HEK293T (cell line): ENCODE measurements around the gene GHRL.

Experiments used
- CTCF ChIA-PET: fragments of 350-600 bp; formaldehyde crosslinking; extraction: SDS; loops from one replicate; lab custom pipeline; 2021; ENCODE audit warnings: antibody characterized with exemption, inconsistent platforms; lab: Yijun Ruan, JAX
- POLR2A ChIA-PET: fragments of 350-600 bp; formaldehyde crosslinking; extraction: SDS; loops from one replicate; lab custom pipeline; 2020; ENCODE audit warnings: antibody characterized with exemption, inconsistent platforms; lab: Yijun Ruan, JAX
- DNase-seq: peaks from one replicate; pipeline ENCODE4 v3.0.0; 2012; ENCODE audit warnings: mixed read lengths; ENCODE audit errors: extremely low spot score
- ARNT ChIP-seq: fragments of 450-650 bp; IDR thresholded peaks from 2 replicates; pipeline ENCODE4 v1.6.1; 2017; ENCODE audit warnings: mild to moderate bottlenecking
- BHLHE40 ChIP-seq: fragments of 450-650 bp; IDR thresholded peaks from 2 replicates; pipeline ENCODE4 v1.6.1; 2016; ENCODE audit warnings: mild to moderate bottlenecking, moderate library complexity, borderline replicate concordance
- CTBP1 ChIP-seq: fragments of 450-650 bp; IDR thresholded peaks from 2 replicates; pipeline ENCODE4 v1.6.1; 2016; ENCODE audit warnings: borderline replicate concordance
- ELF4 ChIP-seq: fragments of 450-650 bp; IDR thresholded peaks from 2 replicates; pipeline ENCODE4 v1.6.1; 2017; ENCODE audit warnings: antibody characterized with exemption
- FOXA1 ChIP-seq: fragments of 450-650 bp; IDR thresholded peaks from 2 replicates; pipeline ENCODE4 v1.6.1; 2016; ENCODE audit warnings: mild to moderate bottlenecking
- FOXK2 ChIP-seq: fragments of 450-650 bp; IDR thresholded peaks from 2 replicates; pipeline ENCODE4 v1.6.1; 2016; ENCODE audit warnings: mild to moderate bottlenecking
- FOXM1 ChIP-seq: fragments of 450-650 bp; IDR thresholded peaks from 2 replicates; pipeline ENCODE4 v1.6.1; 2017; ENCODE audit warnings: mild to moderate bottlenecking, borderline replicate concordance
- HDGF ChIP-seq: fragments of 450-650 bp; IDR thresholded peaks from 2 replicates; pipeline ENCODE4 v1.6.1; 2017; ENCODE audit warnings: antibody characterized with exemption, borderline replicate concordance
- L3MBTL2 ChIP-seq: fragments of 450-650 bp; conservative IDR thresholded peaks from 2 replicates; pipeline ENCODE4 v1.6.1; 2016; ENCODE audit warnings: mild to moderate bottlenecking
- LEF1 ChIP-seq: fragments of 450-650 bp; IDR thresholded peaks from 2 replicates; pipeline ENCODE4 v1.6.1; 2017; ENCODE audit warnings: mild to moderate bottlenecking, borderline replicate concordance
- NFRKB ChIP-seq: fragments of 450-650 bp; IDR thresholded peaks from 2 replicates; pipeline ENCODE4 v1.6.1; 2016; ENCODE audit warnings: mild to moderate bottlenecking, moderate library complexity
- PKNOX1 ChIP-seq: fragments of 450-650 bp; IDR thresholded peaks from 2 replicates; pipeline ENCODE4 v1.6.1; 2016
- SP1 ChIP-seq: fragments of 450-650 bp; IDR thresholded peaks from 2 replicates; pipeline ENCODE4 v1.6.1; 2017
- SUZ12 ChIP-seq: fragments of 450-650 bp; IDR thresholded peaks from 2 replicates; pipeline ENCODE4 v1.6.1; 2016; ENCODE audit warnings: mild to moderate bottlenecking
- TARDBP ChIP-seq: fragments of 450-650 bp; IDR thresholded peaks from 2 replicates; pipeline ENCODE4 v1.6.1; 2016
- ZNF384 ChIP-seq: fragments of 450-650 bp; IDR thresholded peaks from 2 replicates; pipeline ENCODE4 v1.6.1; 2016

Gene GHRL

GRCh38 chr3:10259798-10260197, 32.9 kb downstream of the GHRL start:
- CTCF ChIA-PET = no interaction called here

DNA sequence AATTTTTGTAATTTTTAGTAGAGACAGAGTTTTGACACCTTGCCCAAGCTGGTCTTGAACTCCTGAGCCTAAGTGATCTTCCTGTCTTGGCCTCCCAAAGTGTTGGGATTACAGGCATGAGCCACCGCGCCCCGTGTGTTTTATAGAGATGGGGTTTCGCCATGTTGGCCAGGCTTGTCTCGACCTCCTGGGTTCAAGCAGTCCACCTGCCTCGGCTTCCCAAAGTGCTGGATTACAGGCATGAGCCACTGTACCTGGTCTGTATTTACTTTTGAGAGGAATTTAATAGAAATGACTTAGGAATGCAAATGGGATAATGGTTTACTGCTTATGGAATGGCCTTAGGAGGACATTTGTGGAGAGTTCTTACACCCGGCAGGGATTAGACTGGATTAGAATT, 33.7 kb downstream of the GHRL start:
- TF ChIP-seq L3MBTL2 (no peak), ARNT (no peak), HDGF (no peak), LEF1 (no peak), FOXA1 (no peak), PKNOX1 (no peak), SP1 (no peak), BHLHE40 (no peak), ZNF384 (no peak), FOXM1 (no peak), FOXK2 (no peak), TARDBP (no peak)
- no peak for DNase-seq
- ChIA-PET CTCF (no interaction called here), POLR2A (no interaction called here)

More at GRCh38 chr3:10259798-10260197, 32.9 kb downstream of the GHRL start:
- POLR2A ChIA-PET = no interaction called here
- TF ChIP-seq BHLHE40 = no peak
- TF ChIP-seq SP1 = no peak
- TF ChIP-seq FOXM1 = no peak
- TF ChIP-seq FOXK2 = no peak
- TF ChIP-seq ARNT = no peak
- TF ChIP-seq SUZ12 = no peak
- TF ChIP-seq NFRKB = no peak
- no peak for TF ChIP-seq TARDBP
- TF ChIP-seq ELF4 = no peak
- TF ChIP-seq L3MBTL2 = no peak
- TF ChIP-seq CTBP1 = no peak
- no peak for TF ChIP-seq LEF1
- TF ChIP-seq HDGF = no peak
- no peak for TF ChIP-seq ZNF384
- no peak for TF ChIP-seq PKNOX1
- no peak for TF ChIP-seq FOXA1
- no peak for DNase-seq

DNA sequence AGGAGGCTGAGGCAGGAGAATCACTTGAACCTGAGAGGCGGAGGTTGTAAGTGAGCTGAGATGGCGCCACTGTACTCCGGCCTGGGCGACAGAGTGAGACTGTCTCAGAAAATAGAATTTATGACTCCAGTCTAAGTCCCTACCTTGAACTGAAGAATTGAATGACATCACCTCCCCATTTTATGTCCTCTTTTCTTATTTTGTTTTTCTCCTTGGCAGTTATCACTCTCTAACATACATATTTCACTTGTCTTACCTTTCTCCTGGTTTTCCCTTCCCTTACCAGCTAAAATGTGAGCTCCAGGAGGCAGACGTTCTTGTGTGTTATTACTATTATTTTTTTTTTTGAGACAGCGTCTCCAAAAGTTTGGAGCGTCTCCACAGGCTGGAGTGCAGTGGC, 36.9 kb downstream of the GHRL start:
- POLR2A ChIA-PET = no interaction called here

DNA sequence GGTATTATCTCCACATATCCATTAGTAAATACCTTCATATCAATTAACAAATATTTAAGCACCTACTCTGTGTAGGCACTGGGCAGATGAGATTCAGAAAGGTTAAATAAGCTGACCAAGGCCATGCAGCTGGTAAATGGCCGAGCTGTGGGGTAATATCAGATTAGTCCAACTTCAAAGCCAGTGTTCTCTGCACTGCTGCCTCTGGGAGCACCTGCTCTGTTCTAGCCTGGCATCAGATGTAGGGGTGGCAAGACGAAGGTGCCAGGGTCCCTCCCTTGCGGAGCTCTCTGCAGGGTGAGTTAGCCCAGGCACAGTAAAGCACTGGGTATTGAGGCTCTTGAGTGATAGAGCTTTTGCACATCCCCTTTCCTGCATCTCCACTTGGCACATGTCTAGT, 39.0 kb downstream of the GHRL start:
- no peak for TF ChIP-seq SP1
- no peak for TF ChIP-seq CTBP1
- TF ChIP-seq SUZ12 = no peak
- TF ChIP-seq LEF1 = no peak
- TF ChIP-seq PKNOX1 = no peak
- no peak for TF ChIP-seq HDGF
- TF ChIP-seq ARNT = no peak
- no peak for TF ChIP-seq FOXM1
- TF ChIP-seq ELF4 = no peak
- TF ChIP-seq FOXK2 = no peak
- no peak for TF ChIP-seq TARDBP
- no peak for TF ChIP-seq NFRKB
- no peak for TF ChIP-seq L3MBTL2
- no peak for DNase-seq
- ChIA-PET CTCF (no interaction called here), POLR2A (no interaction called here)

More for the DNA sequence above, 36.9 kb downstream of the GHRL start:
- CTCF ChIA-PET = interaction anchor here (0.6 kb wide), 1 partner anchor 90 kb away, joined by 7 read pairs; no protein-coding TSS in a partner anchor
- no peak for DNase-seq
- no peak for TF ChIP-seq SUZ12
- 0 out of 2 replicates have a peak, but pooled peaks have one; percentile 12 for TF ChIP-seq PKNOX1

GRCh38 chr3:10251006-10251405, 41.7 kb downstream of the GHRL start:
- POLR2A ChIA-PET = no interaction called here
- no peak for DNase-seq
- TF ChIP-seq NFRKB (no peak), SUZ12 (no peak), SP1 (no peak), BHLHE40 (no peak)
- CTCF ChIA-PET = no interaction called here

GRCh38 chr3:10249833-10250232, 42.9 kb downstream of the GHRL start:
- ChIA-PET POLR2A (no interaction called here), CTCF (interaction anchor here (0.6 to 1.0 kb wide), 3 partner anchors 10 to 137 kb away, joined by 3 to 6 read pairs (median 3); no protein-coding TSS in a partner anchor)
- no peak for DNase-seq
- TF ChIP-seq NFRKB (no peak), CTBP1 (no peak), ZNF384 (0 out of 2 replicates have a peak, but pooled peaks have one; percentile 23), PKNOX1 (peak; percentile 44), SUZ12 (no peak), ARNT (no peak)
